PC-3 (cell line): ENCODE results near the gene CARS1. TPM values are rescaled to one million over a fixed set of nuclear protein-coding genes. Genes with fewer than 3 reads are reported as not detected.

Experiments
- ATAC-seq: fragments of 200-7000 bp; cut with Tn5 transposase; 2 replicates; pipeline ENCODE4 v1.9.1; 2020; ENCODE audit warnings: mild to moderate bottlenecking, moderate library complexity
- BruUV-seq: library from RNA; stranded (reverse); fragments of 400-500 nt; replicated peaks from 2 replicates; lab custom pipeline; 2021; lab: Mats Ljungman, UMichigan
- CTCF ChIA-PET: fragments of 300-600 bp; sonication (Branson Sonifier 250); formaldehyde crosslinking; loops from one replicate; lab custom pipeline; 2022; ENCODE audit warnings: antibody characterized with exemption; lab: Charles Lee
- POLR2A ChIA-PET: fragments of 300-600 bp; sonication (Branson Sonifier 250); formaldehyde crosslinking; loops from one replicate; lab custom pipeline; 2022; ENCODE audit warnings: antibody characterized with exemption; ENCODE audit not compliant: unreplicated experiment; lab: Charles Lee
- DNase-seq: peaks from one replicate; pipeline ENCODE4 v3.0.0-alpha.2; 2015
- H2AFZ ChIP-seq: fragments of 300-600 bp; sonication (generic); 2 replicates; pipeline ENCODE4 v1.6.0; 2016; ENCODE audit warnings: antibody characterized with exemption, low read length
- H3F3A ChIP-seq: fragments of 300-600 bp; sonication (generic); one replicate; pipeline ENCODE4 v1.6.0; 2017; ENCODE audit warnings: antibody characterized with exemption, low read length, control low read depth, mild to moderate bottlenecking; ENCODE audit not compliant: unreplicated experiment
- H3K27ac ChIP-seq: fragments of 300-600 bp; sonication (generic); 2 replicates; pipeline ENCODE4 v1.5.1; 2016; ENCODE audit warnings: mild to moderate bottlenecking, low read length
- H3K27me3 ChIP-seq: fragments of 300-600 bp; sonication (generic); 2 replicates; pipeline ENCODE4 v1.6.1; 2016; ENCODE audit warnings: low read length, mixed read lengths
- H3K36me3 ChIP-seq: fragments of 300-600 bp; sonication (generic); 2 replicates; pipeline ENCODE4 v1.6.1; 2016; ENCODE audit warnings: low read depth, mixed run types, low read length, mixed read lengths
- H3K4me1 ChIP-seq: fragments of 300-600 bp; sonication (generic); 2 replicates; pipeline ENCODE4 v1.5.1; 2016; ENCODE audit warnings: low read length; ENCODE audit not compliant: insufficient read depth
- H3K4me2 ChIP-seq: fragments of 300-600 bp; sonication (generic); 2 replicates; pipeline ENCODE4 v1.6.0; 2016; ENCODE audit warnings: low read length
- H3K4me3 ChIP-seq: fragments of 300-600 bp; sonication (generic); 2 replicates; pipeline ENCODE4 v1.5.1; 2016; ENCODE audit warnings: mild to moderate bottlenecking, low read length, mixed read lengths
- H3K79me2 ChIP-seq: fragments of 300-600 bp; sonication (generic); 2 replicates; pipeline ENCODE4 v1.6.1; 2017; ENCODE audit warnings: low read length, mixed read lengths
- H3K9ac ChIP-seq: fragments of 300-600 bp; sonication (generic); 2 replicates; pipeline ENCODE4 v1.6.0; 2016; ENCODE audit warnings: mild to moderate bottlenecking, low read length
- H3K9me2 ChIP-seq: fragments of 300-600 bp; sonication (generic); replicated peaks from 2 replicates; pipeline ENCODE4 v1.6.1; 2016; ENCODE audit warnings: mixed run types, low read length, mixed read lengths
- H3K9me3 ChIP-seq: fragments of 300-600 bp; sonication (generic); 2 replicates; pipeline ENCODE4 v1.6.1; 2016; ENCODE audit warnings: low read length, mixed read lengths
- H4K20me1 ChIP-seq: fragments of 300-600 bp; sonication (generic); 2 replicates; pipeline ENCODE4 v1.6.1; 2016; ENCODE audit warnings: low read length, mixed read lengths
- CTCF ChIP-seq: fragments of 300-600 bp; sonication (generic); conservative IDR thresholded peaks from 2 replicates; pipeline ENCODE4 v1.5.1; 2017; ENCODE audit warnings: antibody characterized with exemption, low read depth, mild to moderate bottlenecking, low read length
- EZH2 ChIP-seq: fragments of 300-600 bp; sonication (generic); IDR thresholded peaks from one replicate; pipeline ENCODE4 v1.6.1; 2017; ENCODE audit warnings: antibody characterized with exemption, mild to moderate bottlenecking, low read length; ENCODE audit not compliant: unreplicated experiment
- EZH2phosphoT487 ChIP-seq: fragments of 300-600 bp; sonication (generic); IDR thresholded peaks from 2 replicates; pipeline ENCODE4 v1.6.1; 2018; ENCODE audit warnings: mild to moderate bottlenecking, antibody characterized with exemption, low read length, borderline replicate concordance
- intact Hi-C: fragments of 100-400 bp; cut with micrococcal nuclease; formaldehyde crosslinking; loops from 2 replicates; pipeline ENCODE4 v1.9.0; 2023
- total RNA-seq: library from RNA; depleted of rRNA; stranded (reverse); fragments of >200 nt; gene quantifications from 2 replicates; pipeline ENCODE4 v1.2.3, GENCODE V29; 2014

Gene CARS1
- total RNA-seq, 1 experiment from 2014 or later, result 39.7 TPM

DNA sequence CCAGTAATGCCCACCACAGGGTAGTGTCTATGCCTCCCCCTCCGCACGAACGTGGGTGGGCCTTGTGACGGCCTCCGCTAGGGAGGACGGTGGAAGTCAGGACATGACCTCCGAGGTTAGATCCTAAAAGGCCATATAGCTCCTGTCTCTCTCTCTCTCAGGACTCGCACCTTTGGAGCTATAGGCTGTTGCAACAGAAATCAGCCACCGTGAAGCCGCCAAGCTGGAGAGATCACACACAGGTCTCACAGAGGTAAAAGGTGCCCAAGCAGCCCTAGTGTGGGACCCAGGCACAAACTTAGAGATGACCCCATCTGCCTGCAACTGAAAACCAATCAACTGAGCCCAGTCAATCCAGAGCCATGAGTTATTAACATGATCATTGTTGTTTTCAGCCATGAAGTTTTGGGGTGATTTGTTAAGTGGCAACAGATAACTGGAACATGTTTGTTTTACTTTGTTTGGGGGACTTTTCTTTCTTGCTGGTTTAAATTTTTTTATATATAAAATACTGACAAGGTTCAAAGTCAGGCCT, 57.7 kb downstream of the CARS1 start:
- CTCF ChIA-PET, result no interaction called here
- peaks cover 7% of the 10 kb centered on the region for H3K36me3 ChIP-seq
- DNase-seq (no peak), ATAC-seq (no peak)
- no peak overlapping the region for H3K9ac ChIP-seq
- no peak overlapping the region for H3K27ac ChIP-seq
- H4K20me1 ChIP-seq, result no peaks in the 10 kb centered on the region
- POLR2A ChIA-PET, result no interaction called here
- no peak overlapping the region for H2AFZ ChIP-seq
- BruUV-seq, result no TSS peak
- no peaks in the 10 kb centered on the region for H3F3A ChIP-seq
- H3K4me1 ChIP-seq, result peaks cover 3% of the 10 kb centered on the region; the same call in 1 of the 2 replicates
- no peaks in the 10 kb centered on the region for H3K9me3 ChIP-seq
- no peaks in the 10 kb centered on the region for H3K27me3 ChIP-seq
- H3K4me3 ChIP-seq, result no peak overlapping the region
- no peak overlapping the region for H3K4me2 ChIP-seq
- no peaks in the 10 kb centered on the region for H3K79me2 ChIP-seq
- no peaks in the 10 kb centered on the region for H3K9me2 ChIP-seq
- intact Hi-C loops, result no loop called here
- TF ChIP-seq EZH2 (no peak), CTCF (no peak), EZH2phosphoT487 (no peak)

GRCh38 chr11:2998073-2998850, 59.0 kb downstream of the CARS1 start:
- H3K27ac ChIP-seq, result no peak overlapping the region
- CTCF ChIA-PET, result no interaction called here

More at GRCh38 chr11:2998073-2998850, 59.0 kb downstream of the CARS1 start:
- Histone ChIP-seq H3K79me2 (no peaks in the 10 kb centered on the region), H3K4me2 (no peak overlapping the region), H3K27me3 (no peaks in the 10 kb centered on the region), H3K4me3 (no peak overlapping the region), H3K9ac (no peak overlapping the region), H3K4me1 (no peaks in the 10 kb centered on the region), H4K20me1 (no peaks in the 10 kb centered on the region), H3K9me2 (no peaks in the 10 kb centered on the region), H3F3A (no peaks in the 10 kb centered on the region), H3K9me3 (no peaks in the 10 kb centered on the region), H3K36me3 (peaks cover 7% of the 10 kb centered on the region), H2AFZ (no peak overlapping the region)
- TSS peak; percentile 22 for BruUV-seq
- DNase-seq (no peak), ATAC-seq (no peak)
- intact Hi-C loops, result no loop called here
- TF ChIP-seq CTCF, result no peak
- no peak for TF ChIP-seq EZH2
- no peak for TF ChIP-seq EZH2phosphoT487
- POLR2A ChIA-PET, result no interaction called here
